NCI-H748 (cell line): ENCODE data around the gene PTPRM.

Experiments
- DNase-seq: peaks from one replicate; lab custom pipeline; 2025; ENCODE audit not compliant: unreplicated experiment; lab: John Stamatoyannopoulos, UW

Gene PTPRM

GRCh38 chr18:7980136-7980535 lies 413.0 kb downstream of the PTPRM start:
- no peak for DNase-seq

- no peak for DNase-seq
Observed at GRCh38 chr18:7980656-7981055, 413.5 kb downstream of the PTPRM start.

GRCh38 chr18:7982216-7982615 lies 415.1 kb downstream of the PTPRM start:
- DNase-seq, result no peak

GRCh38 chr18:7987284-7987976 lies 420.3 kb downstream of the PTPRM start:
- no peak for DNase-seq

GRCh38 chr18:7990670-7991069 lies 423.6 kb downstream of the PTPRM start:
- no peak for DNase-seq

- no peak for DNase-seq
Observed at GRCh38 chr18:8001711-8002301, 434.7 kb downstream of the PTPRM start.

- no peak for DNase-seq
Observed at GRCh38 chr18:8003878-8004675, 437.0 kb downstream of the PTPRM start.

- no peak for DNase-seq
Observed at GRCh38 chr18:8004792-8005191, 437.7 kb downstream of the PTPRM start.

- no peak for DNase-seq
Observed at GRCh38 chr18:8005870-8006569, 438.9 kb downstream of the PTPRM start.

- DNase-seq, result peak; percentile 31
Observed at GRCh38 chr18:8006979-8007378, 439.9 kb downstream of the PTPRM start.

- peak; percentile 89 for DNase-seq
Observed at GRCh38 chr18:8008033-8008432, 440.9 kb downstream of the PTPRM start.

GRCh38 chr18:8011361-8011760 lies 444.2 kb downstream of the PTPRM start:
- DNase-seq, result no peak

- no peak for DNase-seq
Observed at GRCh38 chr18:8011906-8012305, 444.8 kb downstream of the PTPRM start.

- no peak for DNase-seq
Observed at GRCh38 chr18:8018701-8019331, 451.7 kb downstream of the PTPRM start.

GRCh38 chr18:8019600-8019999 lies 452.5 kb downstream of the PTPRM start:
- DNase-seq, result no peak

- DNase-seq, result no peak
Observed at GRCh38 chr18:8020132-8020846, 453.2 kb downstream of the PTPRM start.

GRCh38 chr18:8029061-8029460 lies 461.9 kb downstream of the PTPRM start:
- DNase-seq, result no peak

GRCh38 chr18:8029731-8030130 lies 462.6 kb downstream of the PTPRM start:
- DNase-seq, result no peak

- DNase-seq, result no peak
Observed at GRCh38 chr18:8030201-8030600, 463.1 kb downstream of the PTPRM start.

GRCh38 chr18:8031496-8031895 lies 464.4 kb downstream of the PTPRM start:
- no peak for DNase-seq
